GM18502 (cell line): ENCODE measurements around the gene ATP13A2.

ENCODE experiments used
- ATAC-seq: cut with Tn5 transposase; IDR thresholded peaks from one replicate; pipeline ENCODE4 v1.9.1; 2021; ENCODE audit warnings: mild to moderate bottlenecking; ENCODE audit not compliant: unreplicated experiment, poor library complexity

Gene ATP13A2

GRCh38 chr1:16980473-16981268 is 31.1 kb downstream of the ATP13A2 start, which contains the start of gene MFAP2:
MFAP2 (minus strand) TSS chr1:16980620; CDS start chr1:16978273, 2,347 bp downstream.
- ATAC-seq = no peak

- ATAC-seq = no peak
Measured at GRCh38 chr1:16979475-16980327, 32.0 kb downstream of the ATP13A2 start.

GRCh38 chr1:16978567-16979474 is 32.9 kb downstream of the ATP13A2 start:
- no peak for ATAC-seq

GRCh38 chr1:16978139-16978538 is 33.6 kb downstream of the ATP13A2 start:
- ATAC-seq = no peak

GRCh38 chr1:16977377-16977776 is 34.4 kb downstream of the ATP13A2 start:
- no peak for ATAC-seq

GRCh38 chr1:16976966-16977365 is 34.8 kb downstream of the ATP13A2 start:
- no peak for ATAC-seq

- no peak for ATAC-seq
Measured at GRCh38 chr1:16975838-16976237, 35.9 kb downstream of the ATP13A2 start.

GRCh38 chr1:16975211-16975610 is 36.5 kb downstream of the ATP13A2 start:
- no peak for ATAC-seq

- ATAC-seq = no peak
Measured at GRCh38 chr1:16973215-16973614, 38.5 kb downstream of the ATP13A2 start.

- no peak for ATAC-seq
Measured at GRCh38 chr1:16972189-16972895, 39.4 kb downstream of the ATP13A2 start.

- ATAC-seq = no peak
Measured at GRCh38 chr1:16971341-16972188, 40.2 kb downstream of the ATP13A2 start.

- no peak for ATAC-seq
Measured at GRCh38 chr1:16970132-16970910, 41.4 kb downstream of the ATP13A2 start.

GRCh38 chr1:16969651-16970050 is 42.1 kb downstream of the ATP13A2 start:
- no peak for ATAC-seq

GRCh38 chr1:16969057-16969611 is 42.6 kb downstream of the ATP13A2 start:
- no peak for ATAC-seq

GRCh38 chr1:16968372-16968771 is 43.4 kb downstream of the ATP13A2 start:
- no peak for ATAC-seq

- no peak for ATAC-seq
Measured at GRCh38 chr1:16967962-16968361, 43.8 kb downstream of the ATP13A2 start.

GRCh38 chr1:16967095-16967575 is 44.6 kb downstream of the ATP13A2 start:
- no peak for ATAC-seq

- ATAC-seq = no peak
Measured at GRCh38 chr1:16966282-16966681, 45.4 kb downstream of the ATP13A2 start.
